Measurements from ENCODE around the gene B9D1. TPM values are rescaled to one million over a fixed set of nuclear protein-coding genes. Genes with fewer than 3 reads are reported as not detected.
A peak's percentile ranks its signal among the peaks of the same experiment; 100 is the strongest.

Gene B9D1
- total RNA-seq, 1 donor from 2014 or later, result 3.1 TPM

Small RNA genes within 50 kb of the gene (small RNA-seq; reads per million reads assigned to genes)
- 6.7 reads per million, percentile 91 among the genes with 10 or more reads in this experiment for gene MIR1180

Other genes with a start within 250 kb of the B9D1 start
- gene GRAPL, start 235.1 kb downstream of the B9D1 start, total RNA-seq, result 0.52 TPM
- gene EPN2, start 125.4 kb downstream of the B9D1 start, total RNA-seq, result 18.3 TPM
- 7.8 TPM for gene MAPK7, start 15.8 kb upstream of the B9D1 start, total RNA-seq
- gene MFAP4, start 24.5 kb upstream of the B9D1 start, total RNA-seq, result 29.2 TPM
- 2.1 TPM for gene RNF112, start 48.5 kb upstream of the B9D1 start, total RNA-seq
- 0.52 TPM for gene SLC47A1, start 171.1 kb upstream of the B9D1 start, total RNA-seq

Measured in skeletal muscle tissue (tissue), 2 donors.